Muscle layer of colon (tissue), 2 donors: ENCODE data around the gene MFAP5.

ENCODE experiments used
- H3K27ac ChIP-seq: one replicate; pipeline ENCODE4 v1.7.0; 2013; ENCODE audit warnings: low read depth, mild to moderate bottlenecking, low read length, moderate library complexity
- H3K27me3 ChIP-seq, 2 donors: one replicate each; pipeline ENCODE4 v1.7.0; 2013; ENCODE audit warnings: low read length in 2 of 2, mild to moderate bottlenecking in 2 of 2; ENCODE audit not compliant: insufficient read depth in 2 of 2, control insufficient read depth in 1 of 2
- H3K36me3 ChIP-seq: one replicate; pipeline ENCODE4 v1.7.0; 2013; ENCODE audit warnings: mild to moderate bottlenecking, low read length; ENCODE audit not compliant: insufficient read depth
- H3K4me1 ChIP-seq: one replicate; pipeline ENCODE4 v1.7.0; 2013; ENCODE audit warnings: mild to moderate bottlenecking, low read length; ENCODE audit not compliant: insufficient read depth
- H3K4me3 ChIP-seq, 2 donors: one replicate each; pipeline ENCODE4 v1.7.0; 2013; ENCODE audit warnings: low read length in 2 of 2, low read depth in 1 of 2, mild to moderate bottlenecking in 1 of 2, moderate library complexity in 1 of 2
- H3K9ac ChIP-seq: one replicate; pipeline ENCODE4 v1.7.0; 2013; ENCODE audit warnings: low read length
- H3K9me3 ChIP-seq: one replicate; pipeline ENCODE4 v1.7.0; 2013; ENCODE audit warnings: mild to moderate bottlenecking, low read length
- donor health status: abdominal sarcoma.
- donor health status: Adenocarcinoma of cecum.

Gene MFAP5

DNA sequence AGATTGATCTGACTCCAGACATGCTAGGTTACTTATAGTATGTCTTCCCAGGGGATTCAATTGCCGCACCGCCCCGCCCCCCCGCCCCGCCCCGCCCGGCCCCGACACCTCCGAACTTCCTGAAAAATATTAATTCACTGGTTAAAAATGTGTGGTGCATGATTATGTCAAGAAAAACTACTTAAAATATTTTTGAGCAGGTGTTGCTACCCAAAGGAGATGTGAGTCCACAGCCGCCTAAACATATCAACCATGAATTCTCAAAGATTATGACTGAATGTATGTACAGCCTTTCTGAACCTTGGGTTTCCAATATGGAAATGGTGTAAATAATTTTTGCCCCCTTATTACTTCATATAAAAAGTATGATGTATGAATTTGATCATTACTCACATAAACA is 32.5 kb upstream of the MFAP5 start:
- no peak overlapping the region for H3K9ac ChIP-seq
- no peak overlapping the region for H3K4me3 ChIP-seq
- no peak overlapping the region for H3K27ac ChIP-seq
- no peaks in the 10 kb centered on the region for H3K27me3 ChIP-seq
- no peaks in the 10 kb centered on the region for H3K36me3 ChIP-seq
- no peaks in the 10 kb centered on the region for H3K9me3 ChIP-seq
- peaks cover 37% of the 10 kb centered on the region for H3K4me1 ChIP-seq

DNA sequence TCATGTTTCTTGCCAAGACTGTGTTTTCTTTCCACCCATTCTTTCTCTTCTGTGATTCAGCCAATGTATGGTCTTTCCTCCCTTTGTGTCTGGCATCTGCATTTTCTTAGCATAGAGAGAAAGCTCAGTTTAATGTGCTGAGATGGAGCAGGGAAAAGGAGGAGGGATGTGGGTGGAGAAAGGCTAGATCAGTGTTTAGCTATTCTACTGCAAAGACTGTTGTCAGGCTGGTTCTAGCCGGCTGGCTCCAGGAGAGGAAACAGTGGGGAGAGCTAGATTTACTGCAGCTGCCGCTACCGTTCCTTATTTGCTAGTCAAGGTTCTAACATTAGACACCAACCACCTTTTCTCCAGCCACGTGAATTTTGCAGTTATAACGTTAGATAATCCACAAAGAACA is 29.9 kb upstream of the MFAP5 start:
- peak overlapping the region; percentile 55 for H3K27ac ChIP-seq
- H3K4me3 ChIP-seq = peak overlapping the region in 1 of 2 donors; percentile 2
- no peaks in the 10 kb centered on the region for H3K27me3 ChIP-seq
- no peaks in the 10 kb centered on the region for H3K36me3 ChIP-seq
- no peaks in the 10 kb centered on the region for H3K9me3 ChIP-seq
- H3K9ac ChIP-seq = peak overlapping the region; percentile 7
- H3K4me1 ChIP-seq = peaks cover 45% of the 10 kb centered on the region

DNA sequence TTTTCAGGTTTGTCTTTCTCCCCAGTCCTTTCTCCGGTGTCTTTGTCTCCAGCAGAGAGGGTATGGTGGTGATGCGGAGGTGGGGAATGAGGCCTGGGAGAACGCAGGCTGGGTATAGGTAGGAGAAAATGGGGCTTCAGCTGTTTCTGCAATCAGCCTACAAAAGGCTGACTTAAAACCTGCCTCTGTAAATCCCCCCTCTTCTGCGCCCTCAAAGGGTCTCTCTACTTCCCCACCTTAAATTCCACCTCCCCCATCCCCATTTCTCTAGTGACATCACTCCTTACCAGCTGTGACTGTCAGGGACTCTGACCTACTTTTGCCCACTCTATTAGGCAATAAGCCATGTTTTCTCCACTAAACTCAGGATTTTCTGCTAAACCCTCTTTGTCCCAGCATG is 27.1 kb upstream of the MFAP5 start:
- Histone ChIP-seq H3K4me1 (peaks cover 47% of the 10 kb centered on the region), H3K27ac (no peak overlapping the region), H3K36me3 (no peaks in the 10 kb centered on the region), H3K4me3 (no peak overlapping the region), H3K9me3 (no peaks in the 10 kb centered on the region), H3K27me3 (no peaks in the 10 kb centered on the region), H3K9ac (no peak overlapping the region)

DNA sequence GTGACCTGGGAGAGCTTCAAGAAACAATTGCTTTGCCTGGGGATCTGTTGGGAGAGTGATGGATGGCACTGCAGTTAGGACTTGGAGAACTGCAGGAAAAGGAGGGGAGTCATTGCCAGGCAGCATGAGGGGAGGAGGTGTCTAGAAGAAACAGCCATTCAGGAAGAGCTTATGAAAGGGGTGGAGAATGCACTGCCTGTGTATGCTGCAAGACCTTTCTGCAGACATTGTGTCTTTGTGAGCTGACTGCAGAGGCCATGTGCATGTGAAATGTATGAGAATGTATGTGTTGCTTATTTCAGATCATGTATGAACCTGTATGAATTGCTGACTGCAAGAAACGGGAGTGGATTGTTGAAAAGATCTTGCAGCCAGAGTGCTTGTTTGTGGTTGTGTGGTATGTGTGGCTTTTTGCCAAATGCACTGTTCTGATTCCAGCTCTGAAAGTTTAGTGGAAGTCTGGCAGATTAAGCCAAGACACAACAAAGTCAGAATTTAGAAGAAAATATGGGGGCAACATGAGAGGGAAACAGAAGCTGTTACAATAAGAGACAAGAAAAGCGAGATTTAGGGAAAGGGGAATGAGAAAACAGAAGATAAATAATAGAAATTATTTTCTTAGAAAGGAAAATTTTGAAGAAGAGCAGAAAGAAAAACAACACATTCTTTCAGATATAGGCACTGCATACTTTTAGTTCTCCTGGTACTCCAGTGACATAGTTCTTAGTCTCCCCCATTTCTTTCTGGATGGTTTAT is 25.4 kb upstream of the MFAP5 start:
- Histone ChIP-seq H3K27ac (peak overlapping the region; percentile 71), H3K36me3 (no peaks in the 10 kb centered on the region), H3K9me3 (no peaks in the 10 kb centered on the region), H3K27me3 (no peaks in the 10 kb centered on the region), H3K9ac (no peak overlapping the region), H3K4me3 (peak overlapping the region in 1 of 2 donors; percentile 38), H3K4me1 (peaks cover 45% of the 10 kb centered on the region)

DNA sequence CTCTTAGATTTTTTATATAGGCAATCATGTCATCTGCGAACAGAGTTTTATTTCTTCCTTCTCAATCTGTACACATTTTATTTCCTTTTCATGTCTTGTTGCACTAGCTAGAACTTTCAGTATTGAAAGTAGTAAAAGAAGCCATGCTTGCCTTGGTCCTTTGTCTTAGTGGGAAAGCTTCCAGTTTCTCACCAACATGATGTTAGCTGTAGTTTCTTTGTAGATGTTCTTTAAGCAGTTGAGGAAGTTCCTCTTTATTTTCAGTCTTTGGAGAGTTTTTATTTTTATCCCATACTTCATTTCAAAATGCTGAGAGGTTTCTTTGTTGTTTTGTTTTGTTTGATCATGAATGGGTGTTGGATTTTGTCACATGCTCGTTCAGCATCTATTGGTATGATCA is 22.4 kb upstream of the MFAP5 start:
- H3K36me3 ChIP-seq = no peaks in the 10 kb centered on the region
- H3K9ac ChIP-seq = no peak overlapping the region
- H3K4me1 ChIP-seq = peaks cover 37% of the 10 kb centered on the region
- H3K4me3 ChIP-seq = no peak overlapping the region
- no peaks in the 10 kb centered on the region for H3K27me3 ChIP-seq
- no peaks in the 10 kb centered on the region for H3K9me3 ChIP-seq
- no peak overlapping the region for H3K27ac ChIP-seq

DNA sequence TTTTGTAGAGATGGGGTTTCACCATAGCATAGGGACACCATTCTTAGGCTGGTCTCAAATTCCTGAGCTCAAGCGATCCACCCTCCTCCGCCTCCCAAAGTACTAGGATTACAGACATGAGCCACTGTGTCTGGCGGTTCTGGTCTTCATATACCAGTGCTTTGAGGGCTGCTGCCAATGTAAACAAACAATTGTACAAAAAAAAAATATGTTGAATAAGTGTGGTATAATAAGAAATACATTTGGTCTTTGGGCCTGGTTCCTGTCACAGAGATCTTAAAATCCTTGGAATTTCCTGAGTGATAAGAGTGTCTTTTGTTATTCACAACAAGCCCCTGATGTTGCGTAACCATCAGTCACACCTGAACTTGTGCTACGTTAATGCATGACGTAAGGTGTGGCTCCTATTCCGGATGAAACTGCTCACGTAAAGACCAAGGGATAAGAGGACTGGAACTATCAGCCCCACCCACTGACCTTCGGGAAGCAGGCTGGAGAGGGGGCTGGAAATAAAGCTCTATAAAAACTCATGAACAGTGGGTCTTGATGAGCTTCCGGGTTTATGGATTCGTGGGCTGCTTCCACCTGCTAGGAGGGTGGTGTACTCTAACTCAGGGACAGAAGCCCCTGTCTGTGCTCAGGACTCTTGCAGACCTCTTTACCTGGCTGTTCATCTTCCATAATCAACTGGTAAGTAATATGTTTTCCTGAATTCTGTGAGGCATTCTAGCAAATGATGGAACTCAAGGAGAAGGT is 18.7 kb upstream of the MFAP5 start:
- Histone ChIP-seq H3K4me3 (no peak overlapping the region), H3K27ac (no peak overlapping the region)

DNA sequence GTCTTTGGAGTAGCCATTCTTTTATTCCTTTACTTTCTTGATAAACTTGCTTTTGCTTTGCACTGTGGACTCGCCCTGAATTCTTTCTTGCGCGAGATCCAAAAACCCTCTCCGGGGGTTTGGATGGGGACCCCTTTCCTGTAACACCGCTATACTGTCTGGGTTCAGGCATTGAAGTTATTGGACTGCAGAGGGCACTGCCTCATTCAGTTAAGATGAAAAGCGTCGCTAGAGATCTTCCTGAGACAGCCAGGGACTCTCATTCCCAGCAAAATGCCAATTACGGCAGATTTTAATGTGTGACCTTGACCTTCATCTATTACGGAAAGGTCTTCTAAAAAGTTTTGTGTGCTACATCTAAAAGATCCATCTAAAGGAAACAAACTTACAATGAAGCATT is 17.9 kb upstream of the MFAP5 start:
- Histone ChIP-seq H3K4me3 (no peak overlapping the region), H3K27me3 (no peaks in the 10 kb centered on the region), H3K9ac (no peak overlapping the region), H3K4me1 (peaks cover 6% of the 10 kb centered on the region), H3K9me3 (no peaks in the 10 kb centered on the region), H3K36me3 (no peaks in the 10 kb centered on the region), H3K27ac (no peak overlapping the region)

More for the DNA sequence above, 18.7 kb upstream of the MFAP5 start:
- no peaks in the 10 kb centered on the region for H3K27me3 ChIP-seq
- no peak overlapping the region for H3K9ac ChIP-seq
- H3K36me3 ChIP-seq = no peaks in the 10 kb centered on the region
- H3K4me1 ChIP-seq = peaks cover 6% of the 10 kb centered on the region
- H3K9me3 ChIP-seq = no peaks in the 10 kb centered on the region

DNA sequence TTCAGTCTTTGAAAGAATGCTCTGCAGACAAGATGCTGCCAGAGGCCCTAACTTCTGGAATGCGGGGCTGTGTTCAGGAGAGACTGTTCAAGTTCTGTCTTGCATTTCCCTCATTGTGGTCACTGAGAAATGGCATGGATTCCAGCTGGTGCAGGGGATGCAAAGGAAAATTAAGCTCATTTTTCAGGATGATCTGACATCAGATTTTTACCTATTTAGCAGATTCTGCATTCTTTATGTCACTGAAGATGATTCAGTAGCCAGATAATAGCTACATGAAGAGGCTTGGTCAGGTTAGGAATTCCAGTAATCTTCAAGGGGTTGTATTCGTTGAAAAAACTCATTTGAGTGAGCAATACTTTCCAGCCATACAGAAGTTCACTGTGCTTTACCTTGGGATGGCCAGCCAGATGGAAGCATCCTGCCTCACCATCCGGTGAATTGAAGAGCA is 16.1 kb upstream of the MFAP5 start:
- no peak overlapping the region for H3K4me3 ChIP-seq
- no peaks in the 10 kb centered on the region for H3K9me3 ChIP-seq
- no peaks in the 10 kb centered on the region for H3K27me3 ChIP-seq
- H3K36me3 ChIP-seq = no peaks in the 10 kb centered on the region
- peaks cover 6% of the 10 kb centered on the region for H3K4me1 ChIP-seq
- no peak overlapping the region for H3K9ac ChIP-seq
- no peak overlapping the region for H3K27ac ChIP-seq

DNA sequence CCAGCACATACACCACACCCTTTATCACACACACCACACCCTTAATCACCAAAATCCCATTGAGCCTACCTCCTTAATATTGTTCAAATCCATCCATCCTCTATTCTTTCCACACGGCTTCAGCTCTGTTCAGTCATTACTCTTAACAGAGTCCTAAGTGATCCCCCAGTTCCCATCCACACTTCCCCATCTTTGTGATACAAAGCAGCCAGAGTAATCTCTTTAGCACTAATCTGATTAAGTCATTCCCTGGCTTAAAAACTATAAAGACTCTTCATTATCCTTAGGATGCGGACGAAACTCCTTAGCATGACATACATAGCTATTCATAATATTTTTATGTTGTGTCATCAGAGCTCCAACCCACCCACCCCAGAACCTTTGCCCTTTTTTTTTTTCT is 14.7 kb upstream of the MFAP5 start:
- H3K27ac ChIP-seq = no peak overlapping the region

DNA sequence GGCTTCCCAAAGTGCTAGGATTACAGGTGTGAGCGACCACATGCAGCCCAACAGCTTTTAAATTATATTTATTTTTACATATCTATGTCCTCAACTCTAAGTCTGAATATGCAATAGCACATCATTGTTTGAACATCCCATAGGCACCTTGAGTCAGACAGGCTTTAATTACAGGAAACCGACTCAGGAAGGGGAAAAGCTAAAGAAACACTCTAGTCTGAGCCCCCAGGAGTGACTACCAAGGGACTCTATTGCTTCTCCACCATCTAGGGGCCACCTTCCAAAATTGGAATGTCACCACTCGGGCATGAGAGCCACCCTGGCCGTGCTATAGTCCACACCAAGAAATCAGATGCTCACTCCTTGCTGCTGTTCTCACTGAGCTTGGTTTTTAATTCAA is 14.0 kb upstream of the MFAP5 start:
- no peaks in the 10 kb centered on the region for H3K27me3 ChIP-seq
- H3K36me3 ChIP-seq = no peaks in the 10 kb centered on the region
- H3K4me1 ChIP-seq = no peaks in the 10 kb centered on the region
- no peaks in the 10 kb centered on the region for H3K9me3 ChIP-seq
- H3K4me3 ChIP-seq = no peak overlapping the region
- H3K27ac ChIP-seq = no peak overlapping the region
- H3K9ac ChIP-seq = no peak overlapping the region

More for the DNA sequence above, 14.7 kb upstream of the MFAP5 start:
- no peaks in the 10 kb centered on the region for H3K9me3 ChIP-seq
- no peak overlapping the region for H3K4me3 ChIP-seq
- no peaks in the 10 kb centered on the region for H3K27me3 ChIP-seq
- peaks cover 6% of the 10 kb centered on the region for H3K4me1 ChIP-seq
- no peaks in the 10 kb centered on the region for H3K36me3 ChIP-seq
- no peak overlapping the region for H3K9ac ChIP-seq

DNA sequence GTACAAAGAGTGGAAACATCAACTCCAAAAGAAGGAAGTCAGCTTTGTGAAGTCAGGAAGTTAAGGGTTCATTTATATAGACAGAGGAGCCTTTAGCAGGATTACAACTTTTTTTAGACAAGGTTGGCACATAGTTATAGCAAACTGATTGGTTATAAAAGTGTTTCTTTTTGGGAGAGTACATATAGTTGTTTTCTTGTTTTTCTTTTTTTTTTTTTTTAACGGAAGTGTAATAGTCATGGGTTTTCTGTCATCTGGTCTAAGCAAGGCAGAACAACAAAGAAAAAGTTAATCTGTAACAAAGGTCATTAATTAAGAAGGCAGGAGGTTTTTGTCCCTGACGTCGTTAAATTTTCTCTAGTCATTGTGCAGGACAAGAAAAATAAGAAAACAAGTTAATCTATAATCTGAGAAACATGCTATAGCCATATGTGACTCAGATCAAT is 13.0 kb upstream of the MFAP5 start:
- Histone ChIP-seq H3K9me3 (no peaks in the 10 kb centered on the region), H3K9ac (no peak overlapping the region), H3K27ac (no peak overlapping the region), H3K4me1 (no peaks in the 10 kb centered on the region), H3K4me3 (no peak overlapping the region), H3K36me3 (no peaks in the 10 kb centered on the region), H3K27me3 (no peaks in the 10 kb centered on the region)
